Measurements from ENCODE around the gene FNDC3B.

The FNDC3B gene

GRCh38 chr3:172216267-172216666, 176.9 kb downstream of the FNDC3B start:
- 94% methylated on average over 5 of the region's 5 CpGs for WGBS
- peaks cover 62% of the 10 kb centered on the region for H3K4me1 ChIP-seq (ENCODE audit: insufficient read depth, low read length)
- H3K9me3 ChIP-seq (ENCODE audit: insufficient read depth, low read depth, low read length): no peaks in the 10 kb centered on the region
- no peaks in the 10 kb centered on the region for H3K27me3 ChIP-seq (ENCODE audit: insufficient read depth, low read length)
- no peaks in the 10 kb centered on the region for H3K36me3 ChIP-seq (ENCODE audit: insufficient read depth, low read length)
- no peak overlapping the region for H3K9ac ChIP-seq (ENCODE audit: low read depth, low read length)
- H3K27ac ChIP-seq (ENCODE audit: low read depth, low read length): no peak overlapping the region
- no peak overlapping the region for H3K4me3 ChIP-seq (ENCODE audit: low read length)

- no peaks in the 10 kb centered on the region for H3K9me3 ChIP-seq (ENCODE audit: insufficient read depth, low read depth, low read length)
- H3K4me3 ChIP-seq (ENCODE audit: low read length): no peak overlapping the region
- H3K27me3 ChIP-seq (ENCODE audit: insufficient read depth, low read length): no peaks in the 10 kb centered on the region
- H3K9ac ChIP-seq (ENCODE audit: low read depth, low read length): no peak overlapping the region
- no peaks in the 10 kb centered on the region for H3K36me3 ChIP-seq (ENCODE audit: insufficient read depth, low read length)
- 85% methylated on average over 3 of the region's 3 CpGs for WGBS
- H3K4me1 ChIP-seq (ENCODE audit: insufficient read depth, low read length): peaks cover 67% of the 10 kb centered on the region
- H3K27ac ChIP-seq (ENCODE audit: low read depth, low read length): no peak overlapping the region
Measured at GRCh38 chr3:172216911-172217310, 177.5 kb downstream of the FNDC3B start.

- H3K4me3 ChIP-seq (ENCODE audit: low read length): no peak overlapping the region
- no peak overlapping the region for H3K27ac ChIP-seq (ENCODE audit: low read depth, low read length)
- no peaks in the 10 kb centered on the region for H3K9me3 ChIP-seq (ENCODE audit: insufficient read depth, low read depth, low read length)
- 86% methylated on average over 5 of the region's 5 CpGs for WGBS
- peaks cover 67% of the 10 kb centered on the region for H3K4me1 ChIP-seq (ENCODE audit: insufficient read depth, low read length)
- no peaks in the 10 kb centered on the region for H3K27me3 ChIP-seq (ENCODE audit: insufficient read depth, low read length)
- no peak overlapping the region for H3K9ac ChIP-seq (ENCODE audit: low read depth, low read length)
- H3K36me3 ChIP-seq (ENCODE audit: insufficient read depth, low read length): no peaks in the 10 kb centered on the region
Measured at GRCh38 chr3:172217877-172218276, 178.5 kb downstream of the FNDC3B start.

GRCh38 chr3:172218350-172219323, 179.3 kb downstream of the FNDC3B start:
- H3K27me3 ChIP-seq (ENCODE audit: insufficient read depth, low read length): no peaks in the 10 kb centered on the region
- H3K27ac ChIP-seq (ENCODE audit: low read depth, low read length): 0 out of 2 replicates have a peak overlapping the region, but pooled peaks have one; percentile 27
- H3K9ac ChIP-seq (ENCODE audit: low read depth, low read length): no peak overlapping the region
- peaks cover 66% of the 10 kb centered on the region for H3K4me1 ChIP-seq (ENCODE audit: insufficient read depth, low read length)
- no peaks in the 10 kb centered on the region for H3K36me3 ChIP-seq (ENCODE audit: insufficient read depth, low read length)
- no peaks in the 10 kb centered on the region for H3K9me3 ChIP-seq (ENCODE audit: insufficient read depth, low read depth, low read length)
- no peak overlapping the region for H3K4me3 ChIP-seq (ENCODE audit: low read length)
- WGBS: 84% methylated on average over 3 of the region's 5 CpGs

- Histone ChIP-seq H3K27me3 (ENCODE audit: insufficient read depth, low read length) (no peaks in the 10 kb centered on the region), H3K4me1 (ENCODE audit: insufficient read depth, low read length) (peaks cover 66% of the 10 kb centered on the region), H3K9me3 (ENCODE audit: insufficient read depth, low read depth, low read length) (no peaks in the 10 kb centered on the region), H3K27ac (ENCODE audit: low read depth, low read length) (no peak overlapping the region), H3K4me3 (ENCODE audit: low read length) (no peak overlapping the region), H3K36me3 (ENCODE audit: insufficient read depth, low read length) (no peaks in the 10 kb centered on the region), H3K9ac (ENCODE audit: low read depth, low read length) (no peak overlapping the region)
Measured at GRCh38 chr3:172219750-172220149, 180.4 kb downstream of the FNDC3B start.

GRCh38 chr3:172221547-172221946, 182.2 kb downstream of the FNDC3B start:
- no peaks in the 10 kb centered on the region for H3K27me3 ChIP-seq (ENCODE audit: insufficient read depth, low read length)
- no peak overlapping the region for H3K9ac ChIP-seq (ENCODE audit: low read depth, low read length)
- H3K4me1 ChIP-seq (ENCODE audit: insufficient read depth, low read length): peaks cover 62% of the 10 kb centered on the region
- no peaks in the 10 kb centered on the region for H3K9me3 ChIP-seq (ENCODE audit: insufficient read depth, low read depth, low read length)
- 98% methylated on average over 2 of the region's 2 CpGs for WGBS
- no peak overlapping the region for H3K4me3 ChIP-seq (ENCODE audit: low read length)
- H3K36me3 ChIP-seq (ENCODE audit: insufficient read depth, low read length): no peaks in the 10 kb centered on the region; the same call in 1 of the 2 replicates
- no peak overlapping the region for H3K27ac ChIP-seq (ENCODE audit: low read depth, low read length)

- 79% methylated on average over 9 of the region's 10 CpGs for WGBS
- Histone ChIP-seq H3K9me3 (ENCODE audit: insufficient read depth, low read depth, low read length) (no peaks in the 10 kb centered on the region), H3K27me3 (ENCODE audit: insufficient read depth, low read length) (no peaks in the 10 kb centered on the region), H3K4me3 (ENCODE audit: low read length) (no peak overlapping the region), H3K36me3 (ENCODE audit: insufficient read depth, low read length) (peaks cover 5% of the 10 kb centered on the region), H3K4me1 (ENCODE audit: insufficient read depth, low read length) (peaks cover 56% of the 10 kb centered on the region), H3K27ac (ENCODE audit: low read depth, low read length) (no peak overlapping the region), H3K9ac (ENCODE audit: low read depth, low read length) (no peak overlapping the region)
Measured at GRCh38 chr3:172222478-172223071, 183.2 kb downstream of the FNDC3B start.

- Histone ChIP-seq H3K9ac (ENCODE audit: low read depth, low read length) (no peak overlapping the region), H3K36me3 (ENCODE audit: insufficient read depth, low read length) (peaks cover 12% of the 10 kb centered on the region), H3K27me3 (ENCODE audit: insufficient read depth, low read length) (no peaks in the 10 kb centered on the region), H3K9me3 (ENCODE audit: insufficient read depth, low read depth, low read length) (no peaks in the 10 kb centered on the region), H3K4me1 (ENCODE audit: insufficient read depth, low read length) (peaks cover 51% of the 10 kb centered on the region), H3K27ac (ENCODE audit: low read depth, low read length) (no peak overlapping the region), H3K4me3 (ENCODE audit: low read length) (no peak overlapping the region)
- 99% methylated on average over 4 of the region's 4 CpGs for WGBS
Measured at GRCh38 chr3:172223870-172224269, 184.5 kb downstream of the FNDC3B start.

GRCh38 chr3:172224560-172225214, 185.3 kb downstream of the FNDC3B start:
- Histone ChIP-seq H3K4me1 (ENCODE audit: insufficient read depth, low read length) (peaks cover 47% of the 10 kb centered on the region), H3K4me3 (ENCODE audit: low read length) (no peak overlapping the region), H3K36me3 (ENCODE audit: insufficient read depth, low read length) (peaks cover 14% of the 10 kb centered on the region), H3K27me3 (ENCODE audit: insufficient read depth, low read length) (no peaks in the 10 kb centered on the region), H3K27ac (ENCODE audit: low read depth, low read length) (no peak overlapping the region), H3K9me3 (ENCODE audit: insufficient read depth, low read depth, low read length) (no peaks in the 10 kb centered on the region), H3K9ac (ENCODE audit: low read depth, low read length) (no peak overlapping the region)
- WGBS: 91% methylated on average over 6 of the region's 7 CpGs

- Histone ChIP-seq H3K9me3 (ENCODE audit: insufficient read depth, low read depth, low read length) (no peaks in the 10 kb centered on the region), H3K27me3 (ENCODE audit: insufficient read depth, low read length) (no peaks in the 10 kb centered on the region), H3K36me3 (ENCODE audit: insufficient read depth, low read length) (peaks cover 15% of the 10 kb centered on the region), H3K4me3 (ENCODE audit: low read length) (no peak overlapping the region), H3K4me1 (ENCODE audit: insufficient read depth, low read length) (peaks cover 47% of the 10 kb centered on the region), H3K9ac (ENCODE audit: low read depth, low read length) (no peak overlapping the region), H3K27ac (ENCODE audit: low read depth, low read length) (no peak overlapping the region)
- 85% methylated on average over 5 of the region's 5 CpGs for WGBS
Measured at GRCh38 chr3:172225215-172225707, 185.9 kb downstream of the FNDC3B start.

- 96% methylated on average over 5 of the region's 5 CpGs for WGBS
- peaks cover 18% of the 10 kb centered on the region for H3K36me3 ChIP-seq (ENCODE audit: insufficient read depth, low read length)
- no peak overlapping the region for H3K4me3 ChIP-seq (ENCODE audit: low read length)
- no peaks in the 10 kb centered on the region for H3K9me3 ChIP-seq (ENCODE audit: insufficient read depth, low read depth, low read length)
- H3K27me3 ChIP-seq (ENCODE audit: insufficient read depth, low read length): no peaks in the 10 kb centered on the region
- H3K9ac ChIP-seq (ENCODE audit: low read depth, low read length): no peak overlapping the region
- peaks cover 38% of the 10 kb centered on the region for H3K4me1 ChIP-seq (ENCODE audit: insufficient read depth, low read length)
- no peak overlapping the region for H3K27ac ChIP-seq (ENCODE audit: low read depth, low read length)
Measured at GRCh38 chr3:172226831-172227230, 187.5 kb downstream of the FNDC3B start.

Measured in HUES64 (cell line).